Retinal pigment epithelial cell (primary cell): ENCODE measurements around the gene CDC123.
A peak's percentile ranks its signal among the peaks of the same experiment; 100 is the strongest.

Source experiments
- DNase-seq: peaks from one replicate; pipeline ENCODE4 v3.0.0-alpha.2; 2010; ENCODE audit warnings: low read depth
- H3K4me3 ChIP-seq: 2 replicates; pipeline ENCODE4 v1.5.1; 2011; ENCODE audit warnings: mild to moderate bottlenecking, low read length, control low read depth, moderate library complexity
- CTCF ChIP-seq: conservative IDR thresholded peaks from 2 replicates; pipeline ENCODE4 v1.5.1; 2011; ENCODE audit warnings: low read depth, low read length, control low read depth, inconsistent platforms

CDC123 gene

GRCh38 chr10:12191715-12192114 is 4.3 kb upstream of the CDC123 start:
- TF ChIP-seq CTCF = no peak
- no peak for DNase-seq
- no peak overlapping the region for H3K4me3 ChIP-seq

GRCh38 chr10:12193193-12193592 is 2.8 kb upstream of the CDC123 start:
- no peak for DNase-seq
- no peak for TF ChIP-seq CTCF
- H3K4me3 ChIP-seq = no peak overlapping the region

GRCh38 chr10:12194752-12195271 is 1.2 kb upstream of the CDC123 start:
- TF ChIP-seq CTCF = no peak
- peak overlapping the region; percentile 98 for H3K4me3 ChIP-seq
- no peak for DNase-seq

- no peak for TF ChIP-seq CTCF
- peak overlapping the region; percentile 98 for H3K4me3 ChIP-seq
- DNase-seq = no peak
These were observed 746 bp upstream of the CDC123 start for GRCh38 chr10:12195281-12195602.

- no peak for TF ChIP-seq CTCF
- DNase-seq = no peak
- peak overlapping the region; percentile 98 for H3K4me3 ChIP-seq
These were observed 683 bp downstream of the CDC123 start for GRCh38 chr10:12196531-12197211.

GRCh38 chr10:12198156-12198555 is 2.2 kb downstream of the CDC123 start:
- no peak for TF ChIP-seq CTCF
- no peak for DNase-seq
- no peak overlapping the region for H3K4me3 ChIP-seq

- DNase-seq = no peak
- TF ChIP-seq CTCF = no peak
These were observed 4.9 kb downstream of the CDC123 start for GRCh38 chr10:12200850-12201249.

More at GRCh38 chr10:12200850-12201249, 4.9 kb downstream of the CDC123 start:
- H3K4me3 ChIP-seq = no peak overlapping the region
